Activated CD4-positive, alpha-beta T cell treated with anti-CD3 and anti-CD28 coated beads for 1 hour (primary cell): Measurements from ENCODE around the gene NSF.
"Not testable (repeated sequence)": the region's sequence is repeated elsewhere in the genome, so short reads cannot be mapped to it uniquely, and the experiment has no call there.

Source experiments
- DNase-seq: peaks from one replicate; pipeline ENCODE4 v3.0.0-alpha.2; 2020

NSF gene

GRCh38 chr17:46632146-46632545 lies 41.7 kb downstream of the NSF start:
- not testable (repeated sequence) for DNase-seq

GRCh38 chr17:46634844-46635243 lies 44.4 kb downstream of the NSF start:
- DNase-seq = not testable (repeated sequence)

GRCh38 chr17:46641861-46642656 lies 51.6 kb downstream of the NSF start:
- DNase-seq = not testable (repeated sequence)

GRCh38 chr17:46647251-46647650 lies 56.8 kb downstream of the NSF start:
- DNase-seq = not testable (repeated sequence)

- DNase-seq = not testable (repeated sequence)
Observed at GRCh38 chr17:46647688-46648278, 57.3 kb downstream of the NSF start.

GRCh38 chr17:46649246-46649645 lies 58.8 kb downstream of the NSF start:
- DNase-seq = not testable (repeated sequence)

- not testable (repeated sequence) for DNase-seq
Observed at GRCh38 chr17:46652024-46652643, 61.7 kb downstream of the NSF start.

- not testable (repeated sequence) for DNase-seq
Observed at GRCh38 chr17:46658235-46658634, 67.8 kb downstream of the NSF start.

GRCh38 chr17:46659702-46660101 lies 69.2 kb downstream of the NSF start:
- DNase-seq = not testable (repeated sequence)

- DNase-seq = not testable (repeated sequence)
Observed at GRCh38 chr17:46663123-46663522, 72.7 kb downstream of the NSF start.

GRCh38 chr17:46663552-46663951 lies 73.1 kb downstream of the NSF start:
- DNase-seq = not testable (repeated sequence)

GRCh38 chr17:46665969-46666368 lies 75.5 kb downstream of the NSF start:
- DNase-seq = not testable (repeated sequence)

- DNase-seq = not testable (repeated sequence)
Observed at GRCh38 chr17:46670789-46671188, 80.3 kb downstream of the NSF start.

- not testable (repeated sequence) for DNase-seq
Observed at GRCh38 chr17:46672777-46673176, 82.3 kb downstream of the NSF start.

- DNase-seq = not testable (repeated sequence)
Observed at GRCh38 chr17:46677819-46678218, 87.3 kb downstream of the NSF start.

- DNase-seq = not testable (repeated sequence)
Observed at GRCh38 chr17:46683653-46684052, 93.2 kb downstream of the NSF start.

- not testable (repeated sequence) for DNase-seq
Observed at GRCh38 chr17:46685284-46685683, 94.8 kb downstream of the NSF start.

- not testable (repeated sequence) for DNase-seq
Observed at GRCh38 chr17:46692196-46692595, 101.7 kb downstream of the NSF start.

- not testable (repeated sequence) for DNase-seq
Observed at GRCh38 chr17:46693283-46693682, 102.8 kb downstream of the NSF start.

GRCh38 chr17:46696522-46696921 lies 106.1 kb downstream of the NSF start:
- not testable (repeated sequence) for DNase-seq

- DNase-seq = not testable (repeated sequence)
Observed at GRCh38 chr17:46699014-46699413, 108.5 kb downstream of the NSF start.

- no peak for DNase-seq
Observed at GRCh38 chr17:46717999-46718398, 127.5 kb downstream of the NSF start.

- no peak for DNase-seq
Observed at GRCh38 chr17:46719891-46720290, 129.4 kb downstream of the NSF start.

GRCh38 chr17:46720408-46720807 lies 129.9 kb downstream of the NSF start:
- no peak for DNase-seq
